ENCODE results near the gene TGIF2.

DNA sequence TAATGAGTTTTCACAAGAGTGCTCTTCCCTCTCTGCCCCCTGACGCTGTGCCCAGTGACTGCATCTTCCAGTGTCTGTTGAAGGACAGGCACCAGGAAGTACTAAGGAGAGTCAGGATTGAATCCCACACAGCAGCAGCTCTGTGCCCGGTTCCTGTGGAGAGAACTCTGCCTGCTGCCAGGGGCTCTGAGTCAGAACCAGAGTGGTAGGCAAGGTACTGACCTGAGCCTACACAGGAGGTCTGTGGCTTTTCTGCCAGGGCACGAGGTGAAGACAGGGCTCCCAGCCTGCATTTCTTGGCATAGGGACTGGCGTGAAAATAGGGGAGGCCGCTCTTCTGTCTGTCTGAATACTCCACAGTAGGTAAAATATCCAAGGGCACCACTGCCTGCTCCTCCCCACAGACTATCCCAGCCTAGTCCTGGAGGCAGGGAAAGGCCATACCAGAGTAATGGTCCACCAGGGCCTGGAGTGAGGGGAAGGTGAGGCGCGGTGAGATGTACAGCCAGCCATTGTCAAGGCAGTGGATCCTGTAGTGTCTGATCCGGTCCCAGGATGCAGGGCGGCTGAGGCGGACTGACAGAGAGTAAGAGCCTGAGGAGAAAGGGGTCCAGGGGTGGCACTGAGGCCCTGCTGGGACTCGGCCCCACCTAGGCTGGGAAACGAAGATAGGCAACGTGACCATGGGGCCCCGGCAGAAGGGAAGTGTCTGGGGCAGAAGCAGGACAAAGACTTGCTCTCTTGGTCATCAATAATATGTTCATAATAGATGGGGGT, 41.6 kb downstream of the TGIF2 start:
- TF ChIP-seq, protein P1, sequence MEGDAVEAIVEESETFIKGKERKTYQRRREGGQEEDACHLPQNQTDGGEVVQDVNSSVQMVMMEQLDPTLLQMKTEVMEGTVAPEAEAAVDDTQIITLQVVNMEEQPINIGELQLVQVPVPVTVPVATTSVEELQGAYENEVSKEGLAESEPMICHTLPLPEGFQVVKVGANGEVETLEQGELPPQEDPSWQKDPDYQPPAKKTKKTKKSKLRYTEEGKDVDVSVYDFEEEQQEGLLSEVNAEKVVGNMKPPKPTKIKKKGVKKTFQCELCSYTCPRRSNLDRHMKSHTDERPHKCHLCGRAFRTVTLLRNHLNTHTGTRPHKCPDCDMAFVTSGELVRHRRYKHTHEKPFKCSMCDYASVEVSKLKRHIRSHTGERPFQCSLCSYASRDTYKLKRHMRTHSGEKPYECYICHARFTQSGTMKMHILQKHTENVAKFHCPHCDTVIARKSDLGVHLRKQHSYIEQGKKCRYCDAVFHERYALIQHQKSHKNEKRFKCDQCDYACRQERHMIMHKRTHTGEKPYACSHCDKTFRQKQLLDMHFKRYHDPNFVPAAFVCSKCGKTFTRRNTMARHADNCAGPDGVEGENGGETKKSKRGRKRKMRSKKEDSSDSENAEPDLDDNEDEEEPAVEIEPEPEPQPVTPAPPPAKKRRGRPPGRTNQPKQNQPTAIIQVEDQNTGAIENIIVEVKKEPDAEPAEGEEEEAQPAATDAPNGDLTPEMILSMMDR (IDR thresholded peaks at IDR 0.05; ENCODE audit: low read depth, low read length) = no peak
- TF ChIP-seq EZH2phosphoT487 (IDR thresholded peaks at IDR 0.05; ENCODE audit: low read depth) = no peak
